Mucosa of rectum (tissue), 2 donors: ENCODE results near the gene EPHA3.

Experiments used
- H3K27ac ChIP-seq, 2 donors: one replicate each; pipeline ENCODE4 v1.7.0; 2013; ENCODE audit warnings: inconsistent platforms in 2 of 2, low read depth in 2 of 2, low read length in 2 of 2
- H3K27me3 ChIP-seq, 2 donors: one replicate each; pipeline ENCODE4 v1.7.0; 2013; ENCODE audit warnings: low read length in 2 of 2; ENCODE audit not compliant: control insufficient read depth in 2 of 2, insufficient read depth in 2 of 2
- H3K36me3 ChIP-seq, 2 donors: one replicate each; pipeline ENCODE4 v1.7.0; 2013; ENCODE audit warnings: low read length in 2 of 2; ENCODE audit not compliant: control insufficient read depth in 2 of 2, insufficient read depth in 2 of 2
- H3K4me1 ChIP-seq, 2 donors: one replicate each; pipeline ENCODE4 v1.7.0; 2013; ENCODE audit warnings: low read length in 2 of 2, mild to moderate bottlenecking in 1 of 2; ENCODE audit not compliant: control insufficient read depth in 2 of 2, insufficient read depth in 2 of 2
- H3K4me3 ChIP-seq, 2 donors: one replicate each; pipeline ENCODE4 v1.7.0; 2013; ENCODE audit warnings: low read length in 2 of 2
- H3K9ac ChIP-seq, 2 donors: one replicate each; pipeline ENCODE4 v1.7.0; 2013; ENCODE audit warnings: low read length in 2 of 2, low read depth in 1 of 2, mild to moderate bottlenecking in 1 of 2
- H3K9me3 ChIP-seq, 2 donors: one replicate each; pipeline ENCODE4 v1.7.0; 2013; ENCODE audit warnings: low read length in 2 of 2; ENCODE audit not compliant: control insufficient read depth in 2 of 2
- donor health status: healthy.
- donor health status: Normal muscosa, but diverticular disease.

EPHA3 gene

GRCh38 chr3:89368846-89369245, 261.4 kb downstream of the EPHA3 start:
- H3K4me3 ChIP-seq: no peak overlapping the region
- no peak overlapping the region for H3K27ac ChIP-seq
- H3K27me3 ChIP-seq: no peaks in the 10 kb centered on the region

GRCh38 chr3:89372456-89372855, 265.0 kb downstream of the EPHA3 start:
- Histone ChIP-seq H3K9me3 (no peaks in the 10 kb centered on the region), H3K27ac (no peak overlapping the region), H3K27me3 (no peaks in the 10 kb centered on the region), H3K4me1 (no peaks in the 10 kb centered on the region), H3K4me3 (no peak overlapping the region), H3K36me3 (no peaks in the 10 kb centered on the region), H3K9ac (no peak overlapping the region)

More at GRCh38 chr3:89368846-89369245, 261.4 kb downstream of the EPHA3 start:
- H3K9me3 ChIP-seq: no peaks in the 10 kb centered on the region
- no peaks in the 10 kb centered on the region for H3K36me3 ChIP-seq
- H3K4me1 ChIP-seq: no peaks in the 10 kb centered on the region
- H3K9ac ChIP-seq: no peak overlapping the region

GRCh38 chr3:89373434-89373833, 266.0 kb downstream of the EPHA3 start:
- H3K9me3 ChIP-seq: no peaks in the 10 kb centered on the region
- no peak overlapping the region for H3K4me3 ChIP-seq
- H3K36me3 ChIP-seq: no peaks in the 10 kb centered on the region
- no peaks in the 10 kb centered on the region for H3K4me1 ChIP-seq
- H3K27me3 ChIP-seq: no peaks in the 10 kb centered on the region
- H3K27ac ChIP-seq: no peak overlapping the region
- no peak overlapping the region for H3K9ac ChIP-seq

GRCh38 chr3:89375451-89375850, 268.0 kb downstream of the EPHA3 start:
- H3K4me1 ChIP-seq: no peaks in the 10 kb centered on the region
- no peaks in the 10 kb centered on the region for H3K27me3 ChIP-seq
- no peak overlapping the region for H3K4me3 ChIP-seq
- H3K27ac ChIP-seq: no peak overlapping the region
- H3K36me3 ChIP-seq: no peaks in the 10 kb centered on the region
- no peaks in the 10 kb centered on the region for H3K9me3 ChIP-seq
- H3K9ac ChIP-seq: no peak overlapping the region

GRCh38 chr3:89380016-89380415, 272.6 kb downstream of the EPHA3 start:
- H3K36me3 ChIP-seq: no peaks in the 10 kb centered on the region
- H3K27ac ChIP-seq: no peak overlapping the region
- H3K4me3 ChIP-seq: no peak overlapping the region
- no peaks in the 10 kb centered on the region for H3K27me3 ChIP-seq
- no peak overlapping the region for H3K9ac ChIP-seq
- no peaks in the 10 kb centered on the region for H3K9me3 ChIP-seq
- H3K4me1 ChIP-seq: no peaks in the 10 kb centered on the region

- Histone ChIP-seq H3K9me3 (no peaks in the 10 kb centered on the region), H3K27me3 (no peaks in the 10 kb centered on the region), H3K36me3 (no peaks in the 10 kb centered on the region), H3K4me1 (no peaks in the 10 kb centered on the region), H3K27ac (no peak overlapping the region), H3K9ac (no peak overlapping the region), H3K4me3 (no peak overlapping the region)
These were observed 285.6 kb downstream of the EPHA3 start for GRCh38 chr3:89392991-89393390.

- Histone ChIP-seq H3K4me3 (no peak overlapping the region), H3K4me1 (no peaks in the 10 kb centered on the region), H3K9ac (no peak overlapping the region)
These were observed 288.0 kb downstream of the EPHA3 start for GRCh38 chr3:89395456-89395855.

GRCh38 chr3:89395996-89396395, 288.6 kb downstream of the EPHA3 start:
- Histone ChIP-seq H3K9ac (no peak overlapping the region), H3K27ac (no peak overlapping the region), H3K4me3 (no peak overlapping the region), H3K9me3 (no peaks in the 10 kb centered on the region), H3K27me3 (no peaks in the 10 kb centered on the region), H3K36me3 (no peaks in the 10 kb centered on the region), H3K4me1 (no peaks in the 10 kb centered on the region)

More at GRCh38 chr3:89395456-89395855, 288.0 kb downstream of the EPHA3 start:
- no peak overlapping the region for H3K27ac ChIP-seq
- no peaks in the 10 kb centered on the region for H3K9me3 ChIP-seq
- H3K27me3 ChIP-seq: no peaks in the 10 kb centered on the region
- H3K36me3 ChIP-seq: no peaks in the 10 kb centered on the region

GRCh38 chr3:89402051-89402450, 294.6 kb downstream of the EPHA3 start:
- Histone ChIP-seq H3K27me3 (no peaks in the 10 kb centered on the region), H3K4me3 (no peak overlapping the region), H3K9ac (no peak overlapping the region), H3K36me3 (no peaks in the 10 kb centered on the region), H3K27ac (no peak overlapping the region), H3K9me3 (no peaks in the 10 kb centered on the region), H3K4me1 (no peaks in the 10 kb centered on the region)

GRCh38 chr3:89405176-89405575, 297.8 kb downstream of the EPHA3 start:
- Histone ChIP-seq H3K4me1 (no peaks in the 10 kb centered on the region), H3K27ac (no peak overlapping the region), H3K4me3 (no peak overlapping the region), H3K27me3 (no peaks in the 10 kb centered on the region), H3K36me3 (no peaks in the 10 kb centered on the region), H3K9ac (no peak overlapping the region), H3K9me3 (no peaks in the 10 kb centered on the region)

- Histone ChIP-seq H3K27me3 (no peaks in the 10 kb centered on the region), H3K36me3 (no peaks in the 10 kb centered on the region), H3K4me1 (no peaks in the 10 kb centered on the region), H3K4me3 (no peak overlapping the region), H3K27ac (no peak overlapping the region), H3K9ac (no peak overlapping the region), H3K9me3 (no peaks in the 10 kb centered on the region)
These were observed 298.2 kb downstream of the EPHA3 start for GRCh38 chr3:89405593-89405992.
